Measurements from ENCODE around the gene DSCAM. TPM values are rescaled to one million over a fixed set of nuclear protein-coding genes. Genes with fewer than 3 reads are reported as not detected.
"Not testable (repeated sequence)": the region's sequence is repeated elsewhere in the genome, so short reads cannot be mapped to it uniquely, and the experiment has no call there.

The DSCAM gene
- total RNA-seq, 4 donors from 2014 or later: 0.19 TPM; not detected in 3

DNA sequence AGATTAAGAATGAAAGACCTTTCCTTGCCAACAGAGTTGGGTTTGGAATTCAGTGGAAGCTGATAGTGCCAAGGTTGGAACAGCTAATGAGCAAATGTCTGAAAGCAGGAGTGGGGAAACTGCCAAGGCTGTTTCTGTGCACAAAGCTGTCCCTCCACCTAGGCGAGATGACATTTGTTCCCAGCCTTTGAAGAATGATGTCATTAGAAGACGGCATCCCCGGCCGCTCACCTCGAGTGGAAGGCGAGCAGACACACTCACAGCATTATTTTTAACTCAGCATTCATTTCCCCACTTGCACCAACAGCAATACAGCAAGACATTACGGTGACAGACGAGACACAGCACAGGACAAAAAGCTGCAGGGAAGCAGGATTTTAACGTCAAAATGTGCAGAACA, 515.8 kb downstream of the DSCAM start:
- H3K36me3 ChIP-seq: no peaks in the 10 kb centered on the region
- H3K27me3 ChIP-seq: no peaks in the 10 kb centered on the region
- no peak overlapping the region for H3K27ac ChIP-seq
- no peak overlapping the region for H3K4me3 ChIP-seq
- H3K9me3 ChIP-seq: no peaks in the 10 kb centered on the region
- no peaks in the 10 kb centered on the region for H3K4me1 ChIP-seq
- no peak for DNase-seq
- TF ChIP-seq CTCF (IDR thresholded peaks at IDR 0.05): no peak
- TF ChIP-seq POLR2A (IDR thresholded peaks at IDR 0.05): no peak

GRCh38 chr21:40324389-40324788, 522.6 kb downstream of the DSCAM start:
- no peaks in the 10 kb centered on the region for H3K4me1 ChIP-seq
- TF ChIP-seq CTCF (IDR thresholded peaks at IDR 0.05) (no peak), POLR2A (IDR thresholded peaks at IDR 0.05) (no peak)

GRCh38 chr21:40320718-40321117, 526.2 kb downstream of the DSCAM start:
- not testable (repeated sequence) for H3K9me3 ChIP-seq, H3K4me1 ChIP-seq, DNase-seq, H3K27me3 ChIP-seq, H3K4me3 ChIP-seq, H3K27ac ChIP-seq, H3K36me3 ChIP-seq

More at GRCh38 chr21:40324389-40324788, 522.6 kb downstream of the DSCAM start:
- H3K27me3 ChIP-seq: no peaks in the 10 kb centered on the region
- H3K4me3 ChIP-seq: no peak overlapping the region
- H3K9me3 ChIP-seq: no peaks in the 10 kb centered on the region
- DNase-seq: no peak
- no peak overlapping the region for H3K27ac ChIP-seq
- H3K36me3 ChIP-seq: no peaks in the 10 kb centered on the region

- no peak overlapping the region for H3K27ac ChIP-seq
- H3K4me3 ChIP-seq: no peak overlapping the region
- H3K27me3 ChIP-seq: no peaks in the 10 kb centered on the region
- H3K36me3 ChIP-seq: no peaks in the 10 kb centered on the region
- no peaks in the 10 kb centered on the region for H3K4me1 ChIP-seq
- H3K9me3 ChIP-seq: no peaks in the 10 kb centered on the region
- no peak for DNase-seq
- TF ChIP-seq POLR2A (IDR thresholded peaks at IDR 0.05): no peak
- TF ChIP-seq CTCF (IDR thresholded peaks at IDR 0.05): no peak
Observed at GRCh38 chr21:40318371-40318770, 528.6 kb downstream of the DSCAM start.

DNA sequence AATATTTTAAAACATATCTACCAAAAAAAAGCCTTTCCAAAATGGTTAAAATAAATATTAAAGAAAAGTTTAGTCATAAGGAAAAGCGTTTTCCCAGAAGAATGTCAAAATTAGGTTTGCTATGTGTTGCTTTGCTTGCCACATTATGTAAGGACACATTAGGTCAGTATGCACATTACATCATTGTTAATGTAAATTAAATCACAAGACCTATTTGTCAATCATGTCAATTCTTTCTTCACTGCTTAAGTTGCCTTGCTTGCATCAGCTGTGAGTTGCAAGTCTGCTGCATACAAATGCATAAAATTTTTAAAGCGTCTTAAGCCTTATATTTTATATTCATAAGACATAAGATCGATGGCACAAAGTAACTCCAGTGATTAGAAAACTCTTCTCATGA, 530.9 kb downstream of the DSCAM start:
- H3K36me3 ChIP-seq: no peaks in the 10 kb centered on the region
- no peaks in the 10 kb centered on the region for H3K27me3 ChIP-seq
- H3K27ac ChIP-seq: no peak overlapping the region
- no peak for TF ChIP-seq CTCF (IDR thresholded peaks at IDR 0.05)
- no peak for TF ChIP-seq POLR2A (IDR thresholded peaks at IDR 0.05)
- H3K4me3 ChIP-seq: no peak overlapping the region
- H3K9me3 ChIP-seq: no peaks in the 10 kb centered on the region
- no peaks in the 10 kb centered on the region for H3K4me1 ChIP-seq
- no peak for DNase-seq

GRCh38 chr21:40315626-40316025, 531.3 kb downstream of the DSCAM start:
- no peaks in the 10 kb centered on the region for H3K27me3 ChIP-seq
- H3K4me3 ChIP-seq: no peak overlapping the region
- TF ChIP-seq POLR2A (IDR thresholded peaks at IDR 0.05) (no peak), CTCF (IDR thresholded peaks at IDR 0.05) (no peak)
- H3K4me1 ChIP-seq: no peaks in the 10 kb centered on the region
- no peaks in the 10 kb centered on the region for H3K36me3 ChIP-seq
- DNase-seq: no peak
- no peaks in the 10 kb centered on the region for H3K9me3 ChIP-seq
- no peak overlapping the region for H3K27ac ChIP-seq

Measured in Peyer's patch (tissue), 4 donors.